GM18873 (cell line): ENCODE results near the gene RSPH9.

Experiments
- ATAC-seq: cut with Tn5 transposase; IDR thresholded peaks from one replicate; pipeline ENCODE4 v1.9.1; 2021; ENCODE audit warnings: mild to moderate bottlenecking, moderate library complexity, moderate number of reproducible peaks; ENCODE audit not compliant: unreplicated experiment, low FRiP score

RSPH9 gene, protein sequence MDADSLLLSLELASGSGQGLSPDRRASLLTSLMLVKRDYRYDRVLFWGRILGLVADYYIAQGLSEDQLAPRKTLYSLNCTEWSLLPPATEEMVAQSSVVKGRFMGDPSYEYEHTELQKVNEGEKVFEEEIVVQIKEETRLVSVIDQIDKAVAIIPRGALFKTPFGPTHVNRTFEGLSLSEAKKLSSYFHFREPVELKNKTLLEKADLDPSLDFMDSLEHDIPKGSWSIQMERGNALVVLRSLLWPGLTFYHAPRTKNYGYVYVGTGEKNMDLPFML

DNA sequence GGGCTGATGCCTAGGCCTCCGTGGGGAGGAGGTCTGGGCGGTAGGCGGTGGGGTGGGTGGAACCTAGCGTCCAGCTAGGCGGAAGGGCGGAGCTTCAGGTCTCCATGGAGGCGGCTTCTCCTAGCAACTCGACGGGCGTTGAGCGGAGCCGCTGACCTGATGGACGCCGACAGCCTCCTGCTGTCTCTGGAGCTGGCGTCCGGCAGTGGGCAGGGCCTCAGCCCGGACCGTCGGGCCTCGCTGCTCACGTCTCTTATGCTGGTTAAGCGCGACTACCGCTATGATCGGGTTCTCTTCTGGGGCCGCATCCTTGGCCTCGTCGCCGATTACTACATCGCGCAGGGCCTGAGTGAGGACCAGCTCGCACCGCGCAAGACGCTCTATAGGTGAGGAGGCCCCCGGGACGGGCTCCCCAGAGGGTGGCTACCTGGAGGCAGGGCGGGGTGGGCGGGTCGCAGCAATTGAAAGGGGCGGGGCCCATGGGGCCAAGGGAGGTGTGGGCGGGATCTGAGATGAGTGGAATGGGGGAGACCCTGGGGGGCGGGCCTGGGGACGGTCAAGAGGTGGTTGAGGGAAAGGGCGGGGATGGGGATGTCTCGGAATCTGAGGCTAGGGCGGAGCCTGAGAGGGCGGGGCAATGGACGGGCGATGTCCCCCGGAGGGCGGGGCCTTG lies at the start of gene RSPH9:
TSS of gene RSPH9 (plus strand) at position 97 of the 673 bp plus-strand sequence. CDS start at position 160, 63 bp downstream.
- ATAC-seq = no peak

DNA sequence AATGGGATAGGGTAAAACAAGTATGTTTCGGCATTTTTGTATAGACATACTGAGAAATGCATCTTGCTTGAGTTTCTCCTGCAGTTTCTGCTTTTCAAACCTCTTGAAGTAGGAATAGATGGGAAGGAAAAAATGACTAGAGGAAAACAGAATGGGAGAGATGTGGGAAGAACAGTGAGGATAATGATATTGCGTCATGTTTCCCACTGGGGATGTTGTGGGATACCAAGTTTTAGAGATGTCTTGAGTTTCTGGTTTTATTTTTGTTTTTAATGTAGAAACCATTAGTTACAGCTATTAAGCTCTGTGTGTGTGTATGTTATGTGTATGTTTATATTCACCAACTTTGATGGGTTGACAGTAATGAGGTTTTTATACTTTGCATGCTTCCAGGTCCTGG lies 44.2 kb upstream of the RSPH9 start:
- ATAC-seq = no peak

DNA sequence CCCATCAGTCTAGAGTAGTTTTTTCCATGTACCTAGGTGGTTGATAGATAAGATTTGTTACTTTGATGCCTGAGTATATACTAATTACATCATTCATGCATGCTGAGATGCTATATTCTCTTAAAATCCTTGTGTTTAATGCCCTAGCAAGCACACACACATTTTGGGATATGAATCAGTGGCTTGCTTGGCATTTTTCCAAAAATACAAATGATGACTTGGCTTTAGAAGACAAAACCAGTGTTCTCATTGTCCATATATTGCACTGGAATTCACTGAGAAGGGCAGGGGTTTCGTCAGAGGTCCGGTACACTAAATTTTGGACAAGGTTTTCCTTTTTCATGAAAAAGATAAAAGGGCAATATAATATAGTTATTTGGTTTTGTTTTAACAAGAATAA lies 40.7 kb upstream of the RSPH9 start:
- ATAC-seq = no peak

DNA sequence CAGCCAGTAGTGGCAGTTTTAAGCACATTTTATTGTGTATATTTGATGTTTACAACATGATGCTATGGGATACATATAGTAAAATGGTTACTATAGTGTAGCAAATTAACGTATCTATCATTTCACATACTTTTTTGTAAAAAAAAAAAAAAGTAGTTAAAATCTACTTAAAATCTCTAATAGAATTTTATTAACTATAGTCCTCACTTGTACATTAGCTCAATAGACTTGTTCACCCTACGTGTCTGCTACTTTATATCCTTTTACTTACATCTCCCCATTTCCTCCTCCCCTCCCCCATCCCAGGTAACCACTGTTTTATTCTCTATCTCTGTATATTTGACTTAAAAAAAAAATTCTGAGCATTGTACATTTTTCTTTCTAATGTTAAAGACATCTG lies 38.8 kb upstream of the RSPH9 start:
- no peak for ATAC-seq

DNA sequence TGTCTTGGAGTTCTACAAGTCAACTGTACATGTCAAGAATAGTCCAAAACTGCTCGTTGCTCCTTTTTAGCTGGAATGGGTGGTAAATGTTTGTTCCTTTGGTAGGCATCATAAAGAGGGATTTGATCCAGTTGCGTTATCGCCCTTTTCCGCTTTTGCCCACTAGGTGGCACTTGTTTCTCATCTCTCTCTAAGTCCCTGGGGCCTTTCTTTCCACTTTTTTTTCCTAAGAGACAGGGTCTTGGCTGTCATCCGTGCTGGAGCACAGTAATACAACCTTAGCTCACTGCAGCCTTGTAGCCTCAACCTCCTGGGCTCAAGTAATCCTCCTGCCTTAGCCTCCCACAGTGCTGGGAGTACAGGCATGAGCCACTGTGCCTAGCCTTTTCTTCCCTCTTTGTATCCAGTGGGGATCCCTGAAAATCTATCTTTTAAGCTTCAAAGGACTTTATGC lies 36.5 kb upstream of the RSPH9 start:
- ATAC-seq = no peak

DNA sequence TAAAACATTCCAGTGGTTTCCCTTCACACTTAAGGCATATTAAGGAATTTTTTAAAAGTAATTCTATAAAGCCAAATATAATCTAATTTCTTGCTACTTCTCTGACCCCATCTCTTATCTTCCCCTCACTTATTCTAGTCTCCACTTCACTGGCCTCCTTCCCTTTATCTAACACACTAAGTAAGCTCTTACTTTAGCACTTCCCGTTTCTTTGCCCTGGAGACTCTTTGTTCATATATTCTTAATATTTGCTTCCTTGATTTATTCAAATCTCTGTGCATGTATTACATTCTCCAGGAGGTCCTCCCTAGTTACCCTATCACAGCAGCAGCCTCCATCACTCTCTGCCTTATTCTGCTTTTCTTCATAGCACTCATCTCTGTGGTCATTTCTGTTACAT lies 36.0 kb upstream of the RSPH9 start:
- no peak for ATAC-seq

DNA sequence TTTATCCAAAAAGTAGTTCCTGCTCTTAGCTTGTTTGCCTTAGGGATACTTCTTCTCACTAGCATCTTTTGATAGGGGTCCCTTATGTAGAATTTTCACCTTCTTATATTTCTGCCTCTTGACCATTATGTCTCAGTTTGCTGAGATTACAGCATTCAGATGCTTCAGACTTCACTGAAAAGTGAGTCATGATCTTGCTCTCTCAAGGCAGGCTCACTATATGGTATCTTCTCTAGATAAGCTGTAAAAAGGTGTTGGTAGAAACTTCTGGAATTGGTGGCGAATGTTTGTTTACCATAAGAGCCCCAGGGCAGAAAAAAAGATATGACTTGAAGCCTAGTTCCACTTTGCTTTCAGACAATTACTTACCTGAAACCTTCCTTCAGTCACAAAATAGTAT lies 35.4 kb upstream of the RSPH9 start:
- ATAC-seq = no peak

DNA sequence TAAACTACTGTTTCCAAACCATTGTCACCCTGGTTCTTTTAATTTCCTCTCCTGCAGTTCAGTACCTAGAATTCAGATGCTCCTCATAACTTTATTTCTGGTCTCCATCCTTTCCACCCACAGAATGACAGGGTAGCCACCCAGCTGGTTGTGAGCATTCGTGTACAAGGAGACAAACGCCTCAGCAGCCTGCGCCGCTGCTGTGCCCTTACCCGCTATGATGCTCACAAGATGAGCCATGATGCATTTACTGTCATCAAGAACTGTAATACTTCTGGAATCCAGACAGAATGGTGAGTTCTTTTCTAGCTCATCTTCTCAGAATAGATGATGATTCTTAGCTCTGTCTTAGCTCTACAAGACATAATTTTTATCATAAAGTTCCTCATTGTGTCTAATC lies 34.4 kb upstream of the RSPH9 start:
- no peak for ATAC-seq

DNA sequence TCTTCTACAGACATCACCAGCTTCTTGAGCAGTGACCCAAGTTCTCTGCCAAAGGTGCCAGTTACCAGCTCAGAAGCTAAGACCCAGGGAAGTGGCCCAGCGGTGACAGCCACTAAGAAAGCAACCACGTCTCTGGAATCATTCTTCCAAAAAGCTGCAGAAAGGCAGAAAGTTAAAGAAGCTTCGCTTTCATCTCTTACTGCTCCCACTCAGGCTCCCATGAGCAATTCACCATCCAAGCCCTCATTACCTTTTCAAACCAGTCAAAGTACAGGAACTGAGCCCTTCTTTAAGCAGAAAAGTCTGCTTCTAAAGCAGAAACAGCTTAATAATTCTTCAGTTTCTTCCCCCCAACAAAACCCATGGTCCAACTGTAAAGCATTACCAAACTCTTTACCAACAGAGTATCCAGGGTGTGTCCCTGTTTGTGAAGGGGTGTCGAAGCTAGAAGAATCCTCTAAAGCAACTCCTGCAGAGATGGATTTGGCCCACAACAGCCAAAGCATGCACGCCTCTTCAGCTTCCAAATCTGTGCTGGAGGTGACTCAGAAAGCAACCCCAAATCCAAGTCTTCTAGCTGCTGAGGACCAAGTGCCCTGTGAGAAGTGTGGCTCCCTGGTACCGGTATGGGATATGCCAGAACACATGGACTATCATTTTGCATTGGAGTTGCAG lies 31.0 kb upstream of the RSPH9 start:
- no peak for ATAC-seq

DNA sequence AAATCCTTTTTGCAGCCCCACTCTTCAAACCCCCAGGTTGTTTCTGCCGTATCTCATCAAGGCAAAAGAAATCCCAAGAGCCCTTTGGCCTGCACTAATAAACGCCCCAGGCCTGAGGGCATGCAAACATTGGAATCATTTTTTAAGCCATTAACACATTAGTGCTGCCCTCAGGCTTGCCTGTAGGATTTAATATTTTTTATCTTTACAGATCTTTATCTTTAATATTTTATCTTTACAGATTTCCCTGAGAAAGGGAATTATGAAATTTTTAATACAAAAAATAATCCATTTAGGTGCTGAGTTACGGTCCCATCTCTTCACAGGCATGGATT lies 30.5 kb upstream of the RSPH9 start:
- ATAC-seq = no peak

DNA sequence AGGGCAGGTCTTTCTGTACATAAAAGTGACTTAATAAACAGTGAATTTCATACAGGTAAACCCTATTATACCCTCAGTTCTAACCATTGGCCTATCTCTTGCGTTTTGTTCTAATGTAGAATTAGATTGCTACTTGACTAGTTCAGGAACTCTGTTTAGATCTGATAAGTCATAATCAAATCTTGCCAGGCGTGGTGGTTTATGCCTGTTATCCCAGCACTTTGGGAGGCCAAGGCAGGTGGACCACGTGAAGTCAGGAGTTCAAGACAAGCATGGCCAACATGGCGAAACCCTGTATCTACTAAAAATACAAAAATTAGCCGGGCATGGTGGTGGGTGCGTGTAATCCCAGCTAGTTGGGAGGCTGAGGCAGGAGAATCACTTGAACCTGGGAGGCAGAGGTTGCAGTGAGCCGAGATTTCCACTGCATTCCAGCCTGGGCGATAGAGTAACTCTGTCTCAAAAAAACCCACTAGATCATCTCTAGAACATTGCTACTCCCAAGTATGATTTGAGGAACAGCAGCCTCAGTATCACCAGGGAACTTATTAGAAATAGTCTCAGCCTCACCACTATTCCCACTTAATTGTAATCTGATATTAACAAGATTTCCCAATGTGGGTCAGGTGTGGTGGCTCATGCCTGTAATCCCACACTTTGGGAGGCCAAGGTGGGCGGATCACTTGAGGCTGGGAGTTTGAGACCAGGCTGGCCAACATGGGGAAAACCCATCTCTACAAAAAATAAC lies 27.9 kb upstream of the RSPH9 start:
- no peak for ATAC-seq

DNA sequence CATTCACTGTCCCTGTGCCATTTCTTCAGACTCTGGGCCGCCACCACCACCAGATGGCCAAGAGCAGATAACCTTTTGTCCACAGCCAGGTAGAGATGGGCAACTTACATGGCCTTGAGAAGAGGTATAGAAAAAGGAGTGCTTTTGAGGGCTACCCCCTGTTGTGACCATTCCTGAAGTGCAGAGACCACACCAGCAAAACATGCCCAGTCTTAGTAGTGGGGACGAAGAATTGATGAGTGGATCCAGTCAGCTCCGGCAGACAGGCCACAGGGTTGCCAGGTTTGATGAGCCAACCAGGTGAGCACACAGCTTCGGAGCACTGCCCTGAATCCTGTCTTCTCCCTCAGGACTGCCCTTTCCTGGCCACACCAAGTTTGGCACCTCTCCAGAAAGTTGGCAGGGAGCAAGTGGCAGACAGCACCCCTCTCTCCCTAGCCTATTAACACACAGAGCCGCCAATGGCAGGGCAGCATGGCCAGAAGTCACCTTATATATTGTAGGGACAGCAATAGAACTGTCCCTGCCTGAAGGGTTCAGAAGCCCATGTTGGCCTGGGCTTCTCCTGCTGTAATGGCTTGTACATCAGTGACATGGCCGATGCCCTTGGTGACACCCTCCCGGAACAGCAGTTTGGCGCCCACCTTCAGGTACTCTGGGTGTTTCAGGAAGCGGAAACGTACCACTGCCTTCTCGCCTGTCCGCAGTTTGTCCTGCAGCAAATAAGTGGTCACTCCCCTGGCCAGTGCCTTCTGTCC lies 23.6 kb upstream of the RSPH9 start:
- ATAC-seq = no peak

DNA sequence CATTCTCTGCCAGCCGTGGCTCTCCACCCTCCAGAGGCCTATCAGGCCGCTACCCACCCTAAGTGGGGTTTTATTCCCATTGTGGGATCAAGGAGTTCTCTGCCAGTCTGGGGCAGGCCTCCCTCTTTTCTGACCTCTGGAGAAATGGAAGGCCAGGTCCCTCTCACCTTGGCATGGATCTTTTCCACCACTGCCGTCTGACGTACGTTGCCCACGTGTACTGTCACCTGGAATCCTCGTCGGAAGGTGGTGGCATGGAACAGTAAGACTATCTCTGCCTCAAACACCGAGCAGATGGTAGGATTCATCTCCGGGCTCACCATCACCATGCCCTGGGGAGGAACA lies 23.0 kb upstream of the RSPH9 start:
- ATAC-seq = no peak

DNA sequence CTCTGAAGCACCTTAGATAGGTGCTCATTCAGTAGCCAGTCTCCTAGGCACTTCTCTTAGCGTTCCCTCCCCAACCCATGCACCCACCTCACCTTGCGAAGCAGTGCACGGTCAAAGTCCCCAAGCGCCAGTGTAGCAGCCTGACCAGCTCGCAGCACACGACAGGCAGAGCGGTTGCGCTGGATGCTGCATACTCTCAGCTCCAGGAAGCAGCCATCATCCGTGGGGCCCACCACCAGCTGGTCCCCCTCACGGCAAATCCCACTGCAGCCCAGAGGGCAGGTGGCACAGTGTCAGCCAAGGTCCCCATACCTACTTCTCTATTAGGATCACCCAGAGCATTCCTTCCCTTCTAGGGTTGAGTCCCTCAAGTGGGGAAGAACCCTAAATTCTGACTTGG lies 22.3 kb upstream of the RSPH9 start:
- no peak for ATAC-seq

DNA sequence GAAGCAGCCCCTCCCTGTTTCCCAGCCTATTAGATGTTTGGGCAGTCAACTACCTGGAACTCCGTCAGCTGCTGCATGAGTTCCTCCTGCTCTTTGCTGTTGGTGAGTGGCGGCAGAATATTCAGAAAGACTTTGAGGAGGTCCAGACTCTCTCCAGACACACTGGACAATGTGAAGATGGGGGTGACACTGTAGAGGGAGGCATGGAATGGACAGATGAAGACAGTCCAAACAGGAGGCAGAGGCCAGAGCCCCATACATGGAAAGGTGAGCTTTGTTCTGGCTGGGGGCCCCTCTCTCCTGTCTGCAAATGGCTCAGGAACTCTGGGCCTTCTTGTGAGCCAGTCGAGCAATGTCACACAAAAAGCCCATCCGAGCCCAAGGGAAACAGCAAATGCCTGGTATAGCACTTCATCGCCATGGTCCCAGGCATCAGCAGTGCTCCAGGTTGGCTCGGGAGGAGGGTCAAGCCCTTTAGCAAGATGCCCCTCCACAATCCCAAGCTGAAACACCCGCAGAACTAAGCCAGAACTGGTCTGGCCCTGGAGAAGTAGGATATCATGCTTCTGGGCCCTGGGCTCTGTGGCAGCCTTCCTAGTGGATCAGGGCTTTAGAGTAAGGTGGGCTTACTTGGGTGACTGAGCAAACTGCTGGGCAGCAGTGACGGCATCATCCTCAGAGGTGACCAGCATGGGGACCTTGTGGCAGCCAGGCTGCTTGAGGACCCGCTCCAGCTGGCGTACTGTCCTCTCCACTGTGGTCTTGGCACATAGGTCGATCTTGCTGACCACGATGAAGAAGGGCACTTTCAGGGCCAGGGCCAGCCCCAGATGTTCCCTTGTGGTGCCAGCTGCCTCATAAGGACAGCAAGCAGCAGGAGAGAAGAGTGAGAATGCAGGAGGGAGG lies 20.7 kb upstream of the RSPH9 start:
- no peak for ATAC-seq

DNA sequence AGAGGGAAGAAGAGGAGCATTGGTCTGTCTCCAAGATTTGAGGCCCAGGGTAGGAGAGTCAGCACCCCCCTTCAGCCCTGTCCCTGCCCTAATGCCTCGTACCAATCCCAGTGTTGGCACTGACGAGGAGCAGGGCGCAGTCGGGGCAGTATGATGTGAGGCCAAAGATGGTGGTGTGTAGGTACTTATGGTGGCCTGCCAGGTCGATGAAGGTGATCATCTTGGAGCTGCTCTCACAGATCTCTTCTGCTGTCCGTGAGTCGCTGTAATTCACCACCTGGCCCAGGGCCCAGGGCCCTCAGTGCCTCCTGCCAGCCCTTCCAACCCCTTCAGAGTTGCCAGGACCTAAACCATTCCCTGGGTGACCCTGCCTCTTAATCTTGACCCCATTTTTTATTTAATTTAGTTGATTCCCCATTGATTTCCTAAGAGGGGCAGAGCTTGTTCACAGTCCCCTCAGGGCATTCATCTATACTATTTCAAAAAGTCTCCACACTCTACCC lies 20.0 kb upstream of the RSPH9 start:
- no peak for ATAC-seq

DNA sequence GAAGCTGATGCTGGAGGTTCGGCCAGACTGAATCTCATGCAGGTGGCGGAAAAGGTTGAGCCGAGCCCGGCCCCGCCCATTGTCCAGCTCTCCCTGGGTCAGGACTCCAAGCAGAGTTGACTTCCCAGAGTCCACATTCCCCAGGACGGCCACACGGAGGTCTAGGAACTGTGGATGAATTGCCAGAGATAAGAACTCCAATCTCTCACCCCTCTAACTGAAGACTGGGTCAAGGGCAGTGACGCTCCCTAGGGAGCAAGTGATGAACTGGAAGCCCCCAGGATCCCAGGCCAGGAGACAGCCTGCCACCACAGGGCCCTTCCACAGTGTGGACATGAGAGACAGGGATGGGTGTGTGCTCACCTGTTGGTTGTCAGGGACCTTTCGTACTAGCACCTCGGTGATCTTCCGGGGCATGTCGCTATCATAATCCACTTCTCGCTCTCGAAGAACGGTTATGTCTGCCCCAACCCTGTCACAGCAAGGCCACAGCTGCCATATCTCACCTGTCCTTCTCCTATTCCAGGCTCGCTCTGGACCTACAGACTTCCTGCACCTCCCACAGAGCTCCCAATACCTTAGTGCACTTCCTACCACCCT lies 19.3 kb upstream of the RSPH9 start:
- ATAC-seq = no peak

DNA sequence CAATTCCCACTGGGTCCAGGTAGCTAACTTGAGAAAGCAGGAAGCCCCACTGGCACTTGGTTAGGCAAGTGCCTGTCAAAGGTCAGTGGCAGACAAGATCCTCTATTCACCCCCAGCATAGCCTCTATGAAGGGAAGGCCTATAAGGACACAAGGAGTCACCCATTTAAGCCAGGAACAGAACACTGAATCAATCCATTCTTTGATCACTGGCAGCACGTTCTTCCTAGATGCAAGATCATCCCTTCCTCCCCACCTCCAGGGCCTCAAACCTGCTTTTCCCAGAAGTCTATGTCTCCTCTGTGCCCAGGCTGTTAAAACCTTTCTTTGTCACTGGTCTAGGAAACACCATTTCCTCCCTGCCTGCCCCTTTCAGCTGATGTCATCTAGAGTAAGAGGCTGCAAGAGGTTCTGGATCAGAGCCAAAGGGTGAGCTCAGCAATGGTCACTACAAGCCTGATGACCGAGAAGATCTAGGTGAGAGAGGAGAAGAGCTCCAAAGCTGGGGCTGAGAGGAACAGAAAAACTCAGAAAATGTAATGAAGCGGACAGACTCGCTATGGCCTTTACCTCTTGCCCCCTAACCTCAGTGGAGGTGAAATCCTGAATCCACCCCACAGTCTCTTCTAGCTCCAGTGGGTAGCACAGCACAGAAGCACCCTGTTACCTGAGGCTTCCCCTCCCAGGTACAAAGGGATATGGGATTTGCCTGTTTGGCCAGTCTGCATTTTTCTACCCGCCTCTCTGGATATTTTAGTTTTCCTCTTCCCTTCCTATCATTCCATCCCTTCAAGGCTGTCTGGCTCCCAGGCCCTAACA lies 17.6 kb upstream of the RSPH9 start:
- no peak for ATAC-seq
